Ovary (tissue), 3 donors: ENCODE data around the gene COBL.

Experiments used
- POLR2A ChIP-seq: fragments of 450-650 bp; IDR thresholded peaks from one replicate; pipeline ENCODE4 v1.6.1; 2017; ENCODE audit warnings: antibody characterized with exemption, mild to moderate bottlenecking, moderate library complexity
- TF ChIP-seq, protein P1 (sequence below), 3 donors: fragments of 450-650 bp in 2 of 3; fragments of 200-600 bp in 1 of 3; IDR thresholded peaks; one replicate each; pipeline versions ENCODE4 v1.5.1 to v1.8.0; 2016 to 2022; ENCODE audit warnings: antibody characterized with exemption in 3 of 3, mild to moderate bottlenecking in 1 of 3
- donor health status: DM: no; HTN: no; CAD: no.

- TF ChIP-seq, protein P1, sequence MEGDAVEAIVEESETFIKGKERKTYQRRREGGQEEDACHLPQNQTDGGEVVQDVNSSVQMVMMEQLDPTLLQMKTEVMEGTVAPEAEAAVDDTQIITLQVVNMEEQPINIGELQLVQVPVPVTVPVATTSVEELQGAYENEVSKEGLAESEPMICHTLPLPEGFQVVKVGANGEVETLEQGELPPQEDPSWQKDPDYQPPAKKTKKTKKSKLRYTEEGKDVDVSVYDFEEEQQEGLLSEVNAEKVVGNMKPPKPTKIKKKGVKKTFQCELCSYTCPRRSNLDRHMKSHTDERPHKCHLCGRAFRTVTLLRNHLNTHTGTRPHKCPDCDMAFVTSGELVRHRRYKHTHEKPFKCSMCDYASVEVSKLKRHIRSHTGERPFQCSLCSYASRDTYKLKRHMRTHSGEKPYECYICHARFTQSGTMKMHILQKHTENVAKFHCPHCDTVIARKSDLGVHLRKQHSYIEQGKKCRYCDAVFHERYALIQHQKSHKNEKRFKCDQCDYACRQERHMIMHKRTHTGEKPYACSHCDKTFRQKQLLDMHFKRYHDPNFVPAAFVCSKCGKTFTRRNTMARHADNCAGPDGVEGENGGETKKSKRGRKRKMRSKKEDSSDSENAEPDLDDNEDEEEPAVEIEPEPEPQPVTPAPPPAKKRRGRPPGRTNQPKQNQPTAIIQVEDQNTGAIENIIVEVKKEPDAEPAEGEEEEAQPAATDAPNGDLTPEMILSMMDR (IDR thresholded peaks at IDR 0.05): no peak
- no peak for TF ChIP-seq POLR2A
These were observed 3.5 kb downstream of the COBL start for GRCh38 chr7:51312951-51313737.
